ENCODE results near the gene NDUFA11.
"Not testable (repeated sequence)": the region's sequence is repeated elsewhere in the genome, so short reads cannot be mapped to it uniquely, and the experiment has no call there.

GRCh38 chr19:5884065-5884811 lies 19.4 kb downstream of the NDUFA11 start:
- TF ChIP-seq, protein P1, sequence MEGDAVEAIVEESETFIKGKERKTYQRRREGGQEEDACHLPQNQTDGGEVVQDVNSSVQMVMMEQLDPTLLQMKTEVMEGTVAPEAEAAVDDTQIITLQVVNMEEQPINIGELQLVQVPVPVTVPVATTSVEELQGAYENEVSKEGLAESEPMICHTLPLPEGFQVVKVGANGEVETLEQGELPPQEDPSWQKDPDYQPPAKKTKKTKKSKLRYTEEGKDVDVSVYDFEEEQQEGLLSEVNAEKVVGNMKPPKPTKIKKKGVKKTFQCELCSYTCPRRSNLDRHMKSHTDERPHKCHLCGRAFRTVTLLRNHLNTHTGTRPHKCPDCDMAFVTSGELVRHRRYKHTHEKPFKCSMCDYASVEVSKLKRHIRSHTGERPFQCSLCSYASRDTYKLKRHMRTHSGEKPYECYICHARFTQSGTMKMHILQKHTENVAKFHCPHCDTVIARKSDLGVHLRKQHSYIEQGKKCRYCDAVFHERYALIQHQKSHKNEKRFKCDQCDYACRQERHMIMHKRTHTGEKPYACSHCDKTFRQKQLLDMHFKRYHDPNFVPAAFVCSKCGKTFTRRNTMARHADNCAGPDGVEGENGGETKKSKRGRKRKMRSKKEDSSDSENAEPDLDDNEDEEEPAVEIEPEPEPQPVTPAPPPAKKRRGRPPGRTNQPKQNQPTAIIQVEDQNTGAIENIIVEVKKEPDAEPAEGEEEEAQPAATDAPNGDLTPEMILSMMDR (IDR thresholded peaks at IDR 0.05; ENCODE audit: borderline replicate concordance, extremely low read depth, low read length, poor library complexity, severe bottlenecking) = not testable (repeated sequence)
- not testable (repeated sequence) for TF ChIP-seq EZH2 (IDR thresholded peaks at IDR 0.05; ENCODE audit: borderline replicate concordance, low read depth, low read length, severe bottlenecking)

Data from DND-41 (cell line).